DMS153 treated with DMSO at 0.1 percent for 48 hours (cell line): ENCODE data around the gene FOXD4L1.
"Not testable (repeated sequence)": the region's sequence is repeated elsewhere in the genome, so short reads cannot be mapped to it uniquely, and the experiment has no call there.

ENCODE experiments used
- DNase-seq: peaks from one replicate; lab custom pipeline; 2025; ENCODE audit not compliant: unreplicated experiment; lab: John Stamatoyannopoulos, UW

Gene FOXD4L1

GRCh38 chr2:113498365-113498764 lies at the start of gene FOXD4L1:
TSS of gene FOXD4L1 (plus strand) at chr2:113498665. CDS start at chr2:113499257, 592 bp downstream.
- DNase-seq: not testable (repeated sequence)

- not testable (repeated sequence) for DNase-seq
These were observed 32.7 kb upstream of the FOXD4L1 start for GRCh38 chr2:113465770-113466169.

GRCh38 chr2:113476688-113477368 lies 21.6 kb upstream of the FOXD4L1 start:
- DNase-seq: not testable (repeated sequence)

GRCh38 chr2:113496527-113496926 lies 1.9 kb upstream of the FOXD4L1 start:
- not testable (repeated sequence) for DNase-seq

GRCh38 chr2:113499019-113499885 lies 787 bp downstream of the FOXD4L1 start:
- DNase-seq: not testable (repeated sequence)

- not testable (repeated sequence) for DNase-seq
These were observed 1.6 kb downstream of the FOXD4L1 start for GRCh38 chr2:113499886-113500722.

- DNase-seq: not testable (repeated sequence)
These were observed 2.2 kb downstream of the FOXD4L1 start for GRCh38 chr2:113500723-113501038.

- DNase-seq: not testable (repeated sequence)
These were observed 4.0 kb downstream of the FOXD4L1 start for GRCh38 chr2:113502216-113503093.

GRCh38 chr2:113503094-113504042 lies 4.9 kb downstream of the FOXD4L1 start:
- DNase-seq: not testable (repeated sequence)

- not testable (repeated sequence) for DNase-seq
These were observed 5.6 kb downstream of the FOXD4L1 start for GRCh38 chr2:113504081-113504480.

- not testable (repeated sequence) for DNase-seq
These were observed 9.1 kb downstream of the FOXD4L1 start for GRCh38 chr2:113507394-113508140.

GRCh38 chr2:113508187-113508586 lies 9.7 kb downstream of the FOXD4L1 start:
- DNase-seq: not testable (repeated sequence)

- DNase-seq: not testable (repeated sequence)
These were observed 12.4 kb downstream of the FOXD4L1 start for GRCh38 chr2:113510913-113511312.

- not testable (repeated sequence) for DNase-seq
These were observed 13.4 kb downstream of the FOXD4L1 start for GRCh38 chr2:113511859-113512258.

- DNase-seq: not testable (repeated sequence)
These were observed 17.0 kb downstream of the FOXD4L1 start for GRCh38 chr2:113515457-113515856.

GRCh38 chr2:113515995-113516394 lies 17.5 kb downstream of the FOXD4L1 start:
- not testable (repeated sequence) for DNase-seq

GRCh38 chr2:113517025-113517424 lies 18.6 kb downstream of the FOXD4L1 start:
- DNase-seq: not testable (repeated sequence)

- DNase-seq: not testable (repeated sequence)
These were observed 22.4 kb downstream of the FOXD4L1 start for GRCh38 chr2:113520837-113521236.
